T-helper 1 cell treated with Interleukin-12 subunit alpha and Interleukin-12 subunit beta and Interleukin-4 antibody, amounts not matched to agents 30 μg/mL and 1 μg/mL, for 36 hours (primary cell): ENCODE measurements around the gene PTPN7.

Source experiments
- H3K27ac Mint-ChIP-seq: one replicate; pipeline ENCODE4 v1.8.0; 2021; ENCODE audit warnings: mild to moderate bottlenecking, mixed read lengths
- H3K27me3 Mint-ChIP-seq: one replicate; pipeline ENCODE4 v1.8.0; 2021; ENCODE audit warnings: low read depth, mixed read lengths
- H3K36me3 Mint-ChIP-seq: one replicate; pipeline ENCODE4 v1.8.0; 2021; ENCODE audit warnings: low read depth, mixed read lengths
- H3K4me1 Mint-ChIP-seq: one replicate; pipeline ENCODE4 v1.8.0; 2021; ENCODE audit warnings: low read depth, mixed read lengths
- H3K4me3 Mint-ChIP-seq: one replicate; pipeline ENCODE4 v1.8.0; 2021; ENCODE audit warnings: mild to moderate bottlenecking, moderate library complexity, mixed read lengths
- H3K9me3 Mint-ChIP-seq: one replicate; pipeline ENCODE4 v1.8.0; 2021; ENCODE audit warnings: mixed read lengths

PTPN7 gene

DNA sequence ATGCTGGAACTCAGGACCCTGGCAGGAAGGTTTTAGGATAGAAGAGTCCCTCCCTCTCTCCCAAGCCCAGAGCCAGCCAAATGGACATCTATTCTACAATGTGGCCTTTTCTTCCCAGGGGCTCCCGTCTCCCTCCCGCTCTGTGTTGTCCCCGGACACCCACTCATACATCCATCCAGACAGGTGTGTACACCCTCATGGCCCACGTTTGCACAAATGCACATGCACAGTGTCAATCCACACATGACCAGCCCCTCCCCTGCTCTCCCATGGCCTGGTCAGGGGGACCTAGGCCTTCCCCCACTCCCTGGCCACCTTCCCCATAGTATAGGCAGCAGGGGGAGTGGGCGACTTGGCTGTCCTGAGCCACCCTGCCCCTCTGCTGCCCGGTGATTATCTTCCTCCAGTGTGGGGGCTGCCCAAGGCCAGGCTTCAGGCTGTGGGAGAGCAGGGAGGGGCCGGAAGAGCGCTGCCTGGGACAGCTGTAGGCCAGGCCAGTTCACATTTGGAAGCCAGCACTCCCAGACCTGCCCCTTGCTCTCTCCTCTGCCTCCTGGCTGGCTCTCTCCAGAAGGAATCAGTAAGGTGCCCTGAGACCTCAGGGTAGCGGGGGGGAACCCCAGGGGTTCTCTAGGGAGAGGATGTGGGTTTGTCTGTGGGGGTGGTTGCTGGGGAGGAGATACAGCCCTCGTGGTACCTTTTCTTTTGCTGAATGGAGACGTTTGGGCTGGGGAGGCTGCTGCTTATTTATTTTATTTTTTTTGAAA lies 4.1 kb upstream of the PTPN7 start:
- H3K9me3 Mint-ChIP-seq = no peaks in the 10 kb centered on the region
- H3K27ac Mint-ChIP-seq = peak overlapping the region; percentile 89
- H3K27me3 Mint-ChIP-seq = no peaks in the 10 kb centered on the region
- peaks cover 8% of the 10 kb centered on the region for H3K36me3 Mint-ChIP-seq
- peak overlapping the region; percentile 79 for H3K4me3 Mint-ChIP-seq
- H3K4me1 Mint-ChIP-seq = peaks cover 53% of the 10 kb centered on the region

DNA sequence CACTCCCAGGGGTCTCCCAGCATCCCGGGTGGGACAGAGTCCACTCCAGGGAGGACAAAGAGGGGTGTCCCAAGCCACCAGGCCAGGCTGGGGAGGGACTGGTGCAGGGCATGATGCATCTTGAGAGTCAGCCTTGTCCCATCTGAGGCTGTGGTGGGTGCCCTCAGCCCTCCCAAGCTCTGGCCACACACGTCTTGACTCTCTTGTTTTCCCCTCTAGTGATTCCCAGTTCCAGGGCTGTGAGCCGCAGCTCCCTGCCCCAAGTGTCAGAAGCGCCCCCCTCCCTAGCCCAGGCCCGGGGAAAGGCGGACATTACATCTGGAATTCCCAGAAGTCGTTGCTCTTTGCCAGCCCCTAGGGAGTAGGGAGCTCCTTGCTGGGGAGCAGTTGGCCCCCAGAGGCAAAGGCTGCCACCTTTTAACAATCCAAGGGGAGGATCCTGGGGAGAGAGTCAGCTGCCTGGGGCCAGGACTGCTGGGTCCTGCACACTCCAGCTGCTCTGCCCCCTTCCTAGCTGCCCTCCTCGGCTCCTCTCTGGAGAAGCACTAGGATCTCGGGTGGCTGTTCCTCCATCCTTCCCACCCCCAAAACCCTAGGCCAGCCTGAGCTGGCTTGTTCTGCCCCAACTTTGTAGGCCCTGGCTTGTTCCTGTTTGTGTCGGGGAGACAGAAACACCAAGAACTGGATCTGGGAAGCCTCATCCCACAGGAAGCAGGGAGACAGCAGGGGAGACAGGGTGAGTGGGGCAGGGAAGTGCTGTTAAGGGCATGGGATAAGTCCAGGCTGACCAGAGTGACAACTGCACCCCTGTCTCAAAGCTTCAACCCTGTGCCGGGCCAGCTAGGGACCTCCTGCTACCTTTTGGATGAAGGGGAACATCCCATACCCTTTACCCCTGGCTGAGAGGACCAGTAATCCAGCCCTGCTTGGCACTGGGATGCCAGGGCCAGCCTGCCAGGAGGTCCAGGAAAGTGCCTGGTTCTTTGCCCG lies 3.2 kb upstream of the PTPN7 start:
- Mint-ChIP-seq H3K4me1 (peaks cover 59% of the 10 kb centered on the region), H3K4me3 (peak overlapping the region; percentile 25), H3K27ac (peak overlapping the region; percentile 89), H3K9me3 (no peaks in the 10 kb centered on the region), H3K27me3 (no peaks in the 10 kb centered on the region), H3K36me3 (peaks cover 15% of the 10 kb centered on the region)

DNA sequence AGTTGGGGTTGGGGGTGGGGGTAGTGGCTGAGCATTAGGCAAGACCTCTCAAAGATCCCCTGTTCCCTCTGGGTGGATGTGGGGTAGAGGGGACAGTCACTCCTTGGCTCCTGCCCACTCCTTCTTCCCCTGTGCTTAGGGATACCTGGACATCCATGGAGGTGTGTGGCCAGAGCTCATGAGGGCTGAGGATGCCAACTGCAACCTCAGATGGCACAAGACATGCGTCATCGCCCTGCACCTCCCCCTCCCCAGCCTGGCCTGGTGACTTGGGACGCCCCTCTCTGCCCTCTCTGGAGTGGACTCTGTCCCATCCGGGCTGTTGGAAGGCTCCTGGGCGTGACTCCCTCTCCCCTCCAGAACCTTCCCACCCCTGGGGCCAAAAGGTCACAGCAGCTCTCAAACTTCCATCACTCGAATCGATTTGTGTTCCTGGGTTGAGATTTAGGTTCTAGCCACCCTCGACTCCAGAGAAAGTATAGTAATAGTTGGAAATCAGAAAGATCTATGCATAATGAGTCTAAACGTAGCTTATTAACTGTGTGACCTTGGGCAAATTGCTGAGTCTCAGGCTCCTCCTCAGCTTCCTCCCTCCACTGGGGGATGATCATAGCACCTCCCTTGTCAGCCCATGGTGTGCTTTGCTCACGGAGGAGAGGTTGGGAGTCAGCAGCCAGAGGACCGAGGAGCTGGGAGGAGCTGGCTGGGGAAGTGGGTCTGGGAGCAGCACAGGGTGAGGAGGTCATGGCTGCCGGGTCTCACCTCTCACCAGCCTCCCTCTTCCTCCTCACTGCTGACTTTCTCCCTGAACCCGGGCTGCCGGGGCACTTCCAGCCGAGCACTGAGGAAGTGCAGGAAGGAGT lies 2.2 kb upstream of the PTPN7 start:
- Mint-ChIP-seq H3K9me3 (no peaks in the 10 kb centered on the region), H3K36me3 (peaks cover 23% of the 10 kb centered on the region), H3K27ac (peak overlapping the region; percentile 84), H3K4me3 (peak overlapping the region; percentile 69), H3K4me1 (peaks cover 64% of the 10 kb centered on the region), H3K27me3 (no peaks in the 10 kb centered on the region)

DNA sequence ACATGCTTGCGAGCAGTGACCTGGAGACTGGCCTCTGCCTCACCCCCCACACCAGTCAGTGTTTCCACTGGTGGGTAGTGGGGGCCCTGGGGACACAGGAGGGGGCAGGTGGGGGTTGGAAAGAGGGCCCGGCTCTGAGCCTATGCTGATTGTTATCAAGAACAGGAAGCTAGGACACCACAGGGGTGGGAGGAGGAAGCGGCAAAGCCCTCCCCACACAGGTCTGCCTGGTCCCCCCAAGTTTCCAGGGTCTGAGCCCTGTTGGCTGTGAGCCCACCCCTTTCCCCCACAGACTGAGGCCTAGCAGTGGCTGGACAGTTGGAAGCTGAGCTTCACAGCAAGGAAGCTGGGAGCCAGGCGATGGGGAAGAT lies 1.6 kb upstream of the PTPN7 start:
- Mint-ChIP-seq H3K36me3 (peaks cover 26% of the 10 kb centered on the region), H3K4me3 (peak overlapping the region; percentile 69), H3K4me1 (peaks cover 67% of the 10 kb centered on the region), H3K27ac (peak overlapping the region; percentile 84), H3K27me3 (no peaks in the 10 kb centered on the region), H3K9me3 (no peaks in the 10 kb centered on the region)

DNA sequence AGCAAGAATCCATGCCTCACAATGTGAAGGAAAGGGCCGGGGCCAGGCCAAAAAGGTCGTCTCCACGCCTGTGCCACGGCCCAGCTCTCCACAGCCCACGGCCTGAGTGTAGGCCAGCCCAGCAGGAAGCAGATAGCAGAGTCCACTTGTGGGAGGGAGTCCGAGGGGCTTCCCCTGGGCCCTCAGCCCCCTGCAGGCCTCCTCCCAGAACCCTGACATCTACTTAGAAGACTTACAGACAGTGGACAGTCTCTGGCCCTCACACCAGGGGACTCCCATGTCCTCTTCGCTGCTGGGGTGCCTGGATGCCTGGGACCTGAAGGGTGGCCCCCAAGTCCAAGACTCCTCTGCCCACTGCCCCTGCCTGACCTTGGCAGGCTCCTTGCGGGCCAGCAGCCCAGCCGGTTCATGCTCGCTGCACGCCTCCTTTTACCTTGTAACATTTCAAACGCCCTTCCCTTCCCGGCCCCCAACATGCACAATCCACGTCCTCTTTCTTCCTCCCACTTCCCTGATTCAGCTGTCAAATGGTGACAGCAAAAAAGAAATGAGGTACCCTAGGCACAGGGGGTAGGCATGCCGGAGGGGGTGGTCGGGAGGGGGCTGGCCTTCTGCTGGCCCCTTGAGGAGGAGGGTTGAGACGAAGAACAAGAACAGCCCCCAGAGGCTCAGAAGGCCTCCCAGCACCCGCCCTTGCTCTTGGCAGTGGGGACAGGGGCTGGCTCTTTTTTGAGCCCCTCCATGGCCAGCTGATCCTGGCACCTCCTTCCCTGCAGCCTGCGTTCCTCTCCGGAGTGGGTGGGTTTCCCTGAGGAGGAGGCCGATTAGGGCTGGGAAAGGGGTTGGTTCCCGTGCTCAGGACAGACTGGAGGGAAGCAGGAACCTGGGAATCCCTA lies 997 bp upstream of the PTPN7 start:
- Mint-ChIP-seq H3K4me3 (peak overlapping the region; percentile 99), H3K27me3 (no peaks in the 10 kb centered on the region), H3K36me3 (peaks cover 27% of the 10 kb centered on the region), H3K9me3 (no peaks in the 10 kb centered on the region), H3K27ac (peak overlapping the region; percentile 98), H3K4me1 (peaks cover 63% of the 10 kb centered on the region)

DNA sequence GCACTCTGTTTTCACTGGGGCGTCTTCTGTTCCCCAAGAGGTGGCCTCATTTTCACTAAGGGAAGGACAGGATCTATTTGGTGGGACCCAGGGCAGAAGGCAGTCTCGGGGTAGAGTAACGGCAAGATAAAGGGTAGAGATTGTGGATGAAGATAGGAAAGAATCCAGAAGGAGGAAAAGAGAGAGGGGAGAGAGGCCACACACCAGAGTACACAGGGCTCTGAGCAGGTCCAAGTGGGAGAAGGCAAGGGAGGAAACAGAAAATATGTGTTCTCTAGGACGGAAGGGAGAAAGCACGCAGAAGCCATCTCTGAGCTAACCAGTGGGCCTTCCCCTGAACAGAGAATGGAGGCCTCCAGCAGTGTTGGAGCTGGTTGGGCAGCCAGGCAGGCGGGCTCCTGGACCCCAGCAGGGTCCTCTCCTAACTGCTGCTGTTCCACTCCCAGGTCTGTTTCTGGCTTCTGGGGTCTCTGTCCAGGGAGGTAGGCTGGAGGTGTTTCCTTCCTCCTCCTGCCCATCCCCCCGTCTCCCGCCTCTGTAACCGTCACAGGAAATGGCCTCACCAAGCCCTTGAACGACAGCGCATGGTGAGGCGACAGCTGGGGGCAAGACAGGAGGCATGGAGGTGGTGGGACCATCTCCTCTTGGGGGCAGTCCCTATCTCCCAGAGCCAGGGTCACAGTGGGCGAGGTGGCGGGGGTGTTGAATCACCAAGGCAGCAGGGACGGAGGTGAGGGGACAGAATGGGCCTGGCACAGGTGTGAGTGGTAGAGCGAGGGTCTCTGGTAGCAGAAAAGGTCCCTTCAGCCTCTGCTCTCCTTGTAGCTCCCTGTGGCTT lies 649 bp downstream of the PTPN7 start:
- no peaks in the 10 kb centered on the region for H3K27me3 Mint-ChIP-seq
- peak overlapping the region; percentile 99 for H3K4me3 Mint-ChIP-seq
- H3K27ac Mint-ChIP-seq = peak overlapping the region; percentile 98
- peaks cover 42% of the 10 kb centered on the region for H3K36me3 Mint-ChIP-seq
- peaks cover 65% of the 10 kb centered on the region for H3K4me1 Mint-ChIP-seq
- H3K9me3 Mint-ChIP-seq = no peaks in the 10 kb centered on the region

DNA sequence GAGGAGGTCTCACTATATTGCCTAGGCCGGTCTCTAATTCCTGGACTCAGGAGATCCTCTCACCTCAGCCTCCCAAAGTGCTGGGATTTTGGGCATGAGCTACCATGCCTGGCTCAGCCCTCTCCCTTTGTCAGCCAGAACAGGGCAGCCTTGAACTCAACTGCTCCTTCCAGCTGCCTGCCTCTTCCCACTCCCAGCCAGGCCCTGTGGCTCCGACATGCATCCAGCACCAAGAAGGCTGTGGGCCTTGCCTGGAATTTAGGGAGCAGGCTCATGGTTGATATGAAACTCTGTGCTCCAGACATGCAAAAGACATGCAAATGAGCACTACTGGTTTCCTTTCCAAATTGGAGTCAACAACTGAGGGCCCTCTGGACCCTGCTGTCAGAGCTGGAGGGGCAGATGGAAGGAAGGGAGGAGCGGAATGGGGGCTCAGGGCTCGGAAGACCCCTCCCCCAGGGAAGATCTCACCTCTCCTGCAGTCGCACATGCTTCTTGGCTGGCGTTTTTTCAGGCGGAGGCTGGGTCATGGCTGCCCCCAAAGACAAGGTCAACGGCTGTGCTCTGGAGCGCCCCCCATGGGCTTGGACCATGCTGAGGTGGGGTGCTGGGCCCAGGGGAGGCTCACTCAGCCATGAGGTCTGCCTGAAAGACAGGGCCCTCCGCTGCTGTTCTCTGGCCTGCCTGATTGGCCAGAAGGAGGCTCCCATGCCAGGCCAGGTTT lies 1.4 kb downstream of the PTPN7 start:
- Mint-ChIP-seq H3K27ac (peak overlapping the region; percentile 98), H3K27me3 (no peaks in the 10 kb centered on the region), H3K9me3 (no peaks in the 10 kb centered on the region), H3K4me1 (peaks cover 61% of the 10 kb centered on the region), H3K36me3 (peaks cover 46% of the 10 kb centered on the region), H3K4me3 (peak overlapping the region; percentile 99)

DNA sequence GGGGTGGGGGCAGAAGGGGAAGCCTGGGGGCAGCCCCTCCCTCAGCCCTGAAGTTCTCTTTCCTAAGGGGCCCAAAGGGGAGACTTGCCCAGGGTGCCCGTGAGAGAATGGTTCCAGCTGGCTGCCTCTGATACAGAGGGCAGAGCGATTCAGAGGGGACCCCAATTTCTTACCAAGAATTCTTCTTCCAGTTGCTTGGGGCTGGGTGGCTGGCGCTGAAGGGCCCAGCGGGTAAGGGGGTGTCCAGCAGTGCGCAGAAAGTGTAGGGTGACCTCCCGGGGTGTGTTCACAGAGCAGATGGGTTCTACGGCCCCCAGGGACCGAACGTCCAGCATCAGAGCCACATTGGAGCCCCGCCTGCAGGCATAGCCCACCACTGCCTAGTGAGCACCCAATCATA lies 2.5 kb downstream of the PTPN7 start:
- Mint-ChIP-seq H3K4me3 (peak overlapping the region; percentile 99), H3K36me3 (peaks cover 53% of the 10 kb centered on the region), H3K4me1 (peaks cover 61% of the 10 kb centered on the region), H3K9me3 (no peaks in the 10 kb centered on the region), H3K27me3 (no peaks in the 10 kb centered on the region), H3K27ac (peak overlapping the region; percentile 74)

DNA sequence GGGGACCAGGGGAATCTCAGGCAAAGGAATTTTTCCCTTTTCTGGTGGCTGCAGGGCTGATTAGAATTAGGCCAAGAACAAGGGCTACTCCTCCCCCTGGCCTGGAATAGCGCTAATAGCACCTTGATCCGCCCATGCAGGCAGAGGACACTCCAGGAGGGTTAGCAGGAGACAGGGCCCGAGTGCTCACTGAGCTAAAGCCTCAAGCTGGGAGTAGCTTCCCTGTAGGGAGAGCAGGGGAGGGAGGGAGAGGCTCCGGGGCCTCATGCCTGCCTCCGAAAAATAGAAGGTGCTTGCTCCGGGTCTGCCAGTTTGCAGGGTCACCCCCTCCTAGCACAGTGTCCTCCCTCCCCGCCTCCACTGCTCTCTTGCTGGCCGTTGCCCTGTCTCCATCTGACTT lies 3.8 kb downstream of the PTPN7 start:
- Mint-ChIP-seq H3K4me3 (no peak overlapping the region), H3K9me3 (no peaks in the 10 kb centered on the region), H3K27me3 (no peaks in the 10 kb centered on the region), H3K4me1 (peaks cover 48% of the 10 kb centered on the region), H3K36me3 (peaks cover 58% of the 10 kb centered on the region), H3K27ac (no peak overlapping the region)

DNA sequence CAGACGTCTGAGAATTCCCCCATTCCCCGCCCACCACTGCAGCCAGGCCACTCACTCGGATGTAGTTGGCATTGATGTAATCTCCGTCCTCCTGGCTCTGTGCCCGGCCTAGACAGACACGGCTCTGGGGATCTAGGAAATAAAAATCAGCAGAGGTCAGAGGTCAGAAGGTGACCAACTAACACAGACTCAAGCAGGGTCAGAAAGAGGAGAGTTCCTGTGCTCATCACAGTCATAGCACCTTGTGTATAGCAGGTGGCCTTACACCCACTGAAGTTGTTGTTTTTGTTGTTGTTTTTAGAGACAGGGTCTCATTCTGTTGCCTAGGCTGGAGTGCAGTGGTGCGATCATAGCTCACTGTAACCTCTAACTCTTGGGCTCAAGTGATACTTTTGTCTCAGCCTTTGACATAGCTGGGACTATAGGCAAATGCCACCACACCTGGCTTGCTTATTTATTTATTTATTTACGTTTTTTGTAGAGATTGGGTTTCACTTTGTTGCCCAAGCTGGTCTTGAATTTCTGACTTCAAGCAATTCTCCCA lies 4.9 kb downstream of the PTPN7 start:
- Mint-ChIP-seq H3K4me3 (no peak overlapping the region), H3K27ac (peak overlapping the region; percentile 31), H3K4me1 (peaks cover 46% of the 10 kb centered on the region)

DNA sequence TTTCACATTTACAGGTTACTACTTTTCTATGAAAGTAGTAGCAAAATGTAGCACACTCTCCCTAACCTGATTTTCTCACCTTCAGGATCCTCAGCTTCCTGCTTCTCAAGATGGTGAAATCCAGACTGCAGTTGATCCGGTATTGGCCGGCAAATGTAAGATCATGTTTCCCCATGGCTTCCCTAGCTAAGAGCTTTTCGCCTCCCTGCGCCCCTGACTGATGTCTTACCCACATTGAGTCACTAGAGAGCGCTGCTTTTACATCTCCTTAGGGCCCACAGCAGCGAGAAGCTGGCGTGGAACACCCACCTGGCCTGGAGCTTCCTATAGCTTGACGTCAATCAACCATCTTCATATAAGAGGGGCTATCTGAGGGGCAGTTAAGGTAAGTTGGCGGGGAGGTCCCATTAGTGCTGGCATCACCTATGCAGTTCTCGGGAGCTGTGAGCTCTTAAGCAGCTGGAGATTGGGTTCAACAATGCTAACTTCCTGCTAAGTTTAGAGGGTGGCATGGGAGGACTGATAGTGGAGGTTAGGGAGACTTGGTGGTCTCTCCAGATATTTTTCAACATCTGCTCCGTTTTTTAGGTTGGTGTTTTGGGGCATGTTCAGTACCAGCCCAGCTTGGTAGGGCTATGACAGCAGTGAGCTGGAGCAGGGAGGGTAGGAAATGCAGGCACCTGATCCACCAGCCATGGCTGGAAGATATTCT lies 5.5 kb downstream of the PTPN7 start:
- Mint-ChIP-seq H3K9me3 (no peaks in the 10 kb centered on the region), H3K36me3 (peaks cover 63% of the 10 kb centered on the region), H3K4me3 (no peak overlapping the region), H3K27ac (peak overlapping the region; percentile 64), H3K27me3 (no peaks in the 10 kb centered on the region), H3K4me1 (peaks cover 42% of the 10 kb centered on the region)

More for the DNA sequence above, 4.9 kb downstream of the PTPN7 start:
- H3K27me3 Mint-ChIP-seq = no peaks in the 10 kb centered on the region
- H3K36me3 Mint-ChIP-seq = peaks cover 67% of the 10 kb centered on the region
- no peaks in the 10 kb centered on the region for H3K9me3 Mint-ChIP-seq
